ENCODE results near the gene ASB18. TPM values are rescaled to one million over a fixed set of nuclear protein-coding genes. Genes with fewer than 3 reads are reported as not detected.

Gene ASB18
- polyA plus RNA-seq, 12 donors, result 3.3 to 13.4 (median 8.8) TPM; not detected in 1

DNA sequence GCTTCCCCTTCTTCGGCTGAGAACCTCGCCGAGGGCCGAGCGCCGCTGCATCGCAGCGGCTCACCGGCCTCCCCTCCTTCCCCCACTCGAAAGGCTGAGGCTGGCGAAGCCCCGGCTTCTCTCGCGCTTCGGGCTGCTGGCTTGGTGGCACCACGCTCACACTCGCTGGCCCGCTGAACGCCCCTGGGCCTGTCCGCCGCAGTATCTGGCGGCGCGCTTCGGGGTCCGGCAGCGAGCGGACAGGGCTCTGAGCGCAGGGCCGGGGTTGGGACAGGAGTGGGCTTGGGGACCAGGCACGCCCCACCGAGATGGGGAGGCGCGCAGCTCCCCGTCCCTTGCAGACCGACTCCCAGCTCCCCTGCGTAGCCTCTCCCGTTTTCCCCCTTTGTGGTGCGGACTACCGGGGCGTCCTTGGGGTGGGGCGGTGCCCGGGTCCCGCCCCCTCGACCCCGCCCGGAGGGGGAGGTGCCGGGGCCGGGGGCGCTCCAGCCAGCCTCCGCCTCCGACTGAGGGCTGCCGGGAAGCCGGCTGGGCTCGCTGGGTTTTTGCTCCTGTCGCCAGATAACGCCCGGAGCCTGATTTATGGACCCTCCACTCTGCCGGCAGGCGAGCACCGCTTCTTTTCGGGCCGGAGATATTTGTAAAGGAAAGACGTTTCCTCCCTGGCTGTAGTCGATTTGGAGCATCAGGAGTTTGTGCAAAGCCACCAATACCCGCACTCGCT lies 99.8 kb downstream of the ASB18 start:
- no peak for DNase-seq

DNA sequence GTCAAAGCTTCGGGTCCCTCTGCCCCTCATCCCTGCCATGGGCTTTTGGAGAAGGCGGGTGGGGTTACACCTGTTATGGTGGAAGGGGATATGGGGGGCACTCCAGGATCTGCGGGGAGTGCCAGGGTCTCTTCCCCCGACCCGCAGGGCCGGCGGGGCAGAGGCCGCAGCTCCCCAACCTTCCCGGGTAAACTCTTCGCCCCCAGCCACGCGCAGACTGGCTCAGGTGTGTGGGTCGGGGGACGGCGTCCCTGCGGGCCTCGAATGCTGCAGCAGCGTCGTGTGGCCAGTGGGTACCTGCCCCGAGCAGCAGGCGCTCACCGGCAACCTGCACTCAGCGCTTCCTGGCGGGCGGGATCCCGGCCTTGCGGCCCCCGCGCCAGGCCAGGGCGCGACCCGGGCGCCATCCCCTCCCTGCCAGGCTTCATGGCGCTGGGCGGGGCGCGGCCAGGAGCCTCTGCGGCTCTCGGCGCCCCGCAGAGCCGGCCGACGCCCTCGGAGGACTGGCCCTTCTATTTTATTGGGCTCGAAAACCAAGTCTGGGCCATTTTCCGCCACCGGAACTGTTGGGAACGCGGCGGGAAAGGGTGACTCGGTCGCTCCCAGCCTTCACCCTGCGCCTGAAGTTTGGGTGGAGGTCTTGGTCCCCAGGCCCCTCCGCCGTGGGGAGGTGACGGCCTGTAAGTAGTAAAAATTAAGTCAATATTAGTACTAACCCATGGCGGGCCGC lies 100.6 kb downstream of the ASB18 start:
- DNase-seq, result no peak

DNA sequence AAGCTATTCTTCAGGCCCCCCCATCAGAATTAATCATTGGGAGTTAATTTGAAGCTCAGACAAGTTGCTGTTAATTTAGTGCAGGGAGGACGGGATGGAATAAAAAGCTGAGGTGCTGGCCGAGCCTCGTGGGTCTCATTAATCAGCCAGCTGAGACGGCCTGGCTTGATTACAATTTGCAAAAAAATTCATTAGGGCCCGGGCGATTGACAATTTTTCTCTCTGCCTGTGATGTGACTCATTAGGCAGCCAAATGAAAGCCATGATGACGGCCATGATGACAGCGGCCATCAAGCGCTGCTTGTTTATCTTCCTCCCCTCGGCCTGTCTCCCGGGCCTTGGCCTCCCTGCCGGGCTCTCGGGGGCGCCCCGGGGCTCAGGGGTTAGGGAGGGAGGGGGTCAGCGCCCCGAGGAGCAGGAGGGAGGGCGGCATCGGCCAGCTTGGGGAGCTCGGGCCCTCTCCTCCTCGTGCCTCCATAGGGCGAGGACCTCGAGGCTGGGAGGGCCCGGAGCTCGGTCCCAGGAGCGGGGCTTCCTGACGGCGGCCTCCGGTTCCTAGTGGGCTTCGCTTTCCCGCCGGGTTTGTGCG lies 101.2 kb downstream of the ASB18 start:
- DNase-seq, result no peak

DNA sequence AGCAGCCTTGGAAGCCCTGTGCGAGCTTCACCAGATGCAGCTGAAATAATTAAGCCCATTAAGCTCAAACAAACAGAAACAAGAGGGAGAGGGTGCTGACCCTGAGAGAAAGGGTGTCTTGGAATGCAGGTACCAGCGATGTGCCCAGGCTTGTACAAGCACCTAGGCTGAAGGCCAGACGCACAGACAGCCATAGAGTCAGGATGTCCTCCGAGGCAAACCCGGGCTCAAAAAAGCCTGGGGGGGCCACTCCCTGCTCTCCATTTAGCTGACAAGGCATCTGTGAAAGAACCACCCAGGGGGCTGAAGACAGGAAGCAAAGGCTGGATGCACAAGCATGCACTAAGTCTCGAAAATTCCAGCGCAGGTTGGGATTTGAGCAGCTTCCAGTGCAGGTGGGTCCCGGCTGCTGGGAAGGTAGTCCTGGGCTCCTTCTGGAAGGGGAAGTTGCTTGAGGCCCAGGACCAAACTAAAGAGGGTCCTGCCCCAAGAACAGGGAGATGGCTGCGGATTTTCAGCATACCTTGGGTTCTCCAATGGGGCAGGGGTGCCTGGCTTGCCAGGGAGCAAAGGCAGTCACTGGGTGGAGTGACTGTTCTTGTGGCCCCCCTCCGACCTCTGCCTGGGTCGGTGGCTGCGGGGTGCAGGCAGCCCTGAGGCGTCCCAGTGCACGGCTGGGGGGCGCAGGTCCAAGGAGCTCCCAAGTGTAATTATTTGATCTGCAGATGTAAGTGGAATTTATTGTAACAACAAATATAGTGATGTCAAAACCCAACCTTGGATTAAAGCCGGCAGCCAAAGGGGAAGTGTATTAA lies 102.0 kb downstream of the ASB18 start:
- no peak for DNase-seq

DNA sequence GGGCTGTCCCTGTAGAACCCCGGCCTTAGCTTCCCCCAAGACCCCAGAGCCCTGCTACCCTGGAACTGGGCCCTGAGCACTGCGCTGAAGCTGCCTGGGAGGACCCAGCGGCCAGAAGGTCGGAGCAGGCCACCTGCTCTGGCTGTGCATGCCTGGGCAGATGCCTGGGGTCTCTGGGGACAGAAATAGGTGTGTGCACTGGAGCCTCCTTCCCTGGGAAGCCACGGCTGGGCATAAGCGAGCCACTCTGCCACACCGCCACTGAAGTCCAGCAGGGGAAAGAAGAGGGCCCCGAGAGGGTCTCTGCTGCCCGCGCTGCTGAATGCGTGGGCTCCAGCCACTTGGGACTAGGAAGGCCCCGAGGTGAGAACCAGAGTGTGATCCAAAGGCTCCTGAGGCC lies 102.7 kb downstream of the ASB18 start:
- no peak for DNase-seq

DNA sequence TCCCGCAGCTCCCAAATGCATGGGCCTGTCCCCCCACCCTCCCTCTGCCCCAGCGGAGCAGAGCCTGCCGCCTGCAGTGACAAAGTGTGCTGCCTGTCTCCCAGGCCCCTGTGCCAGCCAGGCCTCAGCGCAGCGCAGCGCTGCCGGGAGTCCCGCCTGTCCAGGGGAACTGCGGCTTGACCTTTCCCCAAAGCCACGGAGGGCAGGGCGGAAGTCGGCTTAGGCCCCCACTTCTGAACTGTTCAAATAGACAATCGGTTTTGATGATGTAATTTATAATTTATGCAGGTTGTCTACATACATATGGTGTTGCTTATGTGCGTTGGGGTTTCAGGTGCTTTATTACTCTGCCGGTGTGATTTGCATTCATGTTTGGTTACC lies 103.1 kb downstream of the ASB18 start:
- no peak for DNase-seq

DNA sequence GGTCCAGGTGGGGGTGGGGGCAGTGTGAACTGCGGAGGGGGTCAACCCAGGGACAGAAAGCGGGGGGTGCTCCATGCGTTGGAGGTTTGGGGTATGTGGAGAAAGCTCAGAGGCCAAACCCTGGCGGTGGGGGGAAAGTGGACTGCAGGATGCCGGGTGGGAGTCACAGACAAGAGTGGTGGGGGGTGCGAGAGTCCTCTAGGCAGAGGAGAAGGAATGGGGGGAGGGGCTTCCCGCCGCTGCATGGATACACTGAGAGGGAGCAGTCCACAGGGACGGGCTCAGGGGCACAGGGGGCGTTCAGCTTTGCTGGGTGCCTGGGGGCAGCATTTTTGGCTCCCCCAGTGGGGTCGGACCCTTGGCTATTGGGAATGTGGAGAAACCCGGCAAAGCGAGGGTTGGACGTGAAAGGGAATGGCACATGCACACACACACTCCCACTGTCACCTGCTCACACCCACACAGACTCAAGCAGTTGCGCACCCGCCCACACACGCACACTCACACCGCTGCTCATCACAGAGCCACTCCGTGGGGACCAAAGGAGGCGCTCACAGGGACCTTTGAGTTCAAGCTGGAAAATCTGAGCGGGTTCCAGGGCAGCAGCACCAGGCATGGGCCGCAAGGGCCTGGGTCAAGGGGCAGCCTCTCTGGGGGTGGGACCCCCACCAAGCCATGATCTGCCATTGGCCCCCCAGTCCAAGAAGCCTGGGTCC lies 103.7 kb downstream of the ASB18 start:
- DNase-seq, result no peak

DNA sequence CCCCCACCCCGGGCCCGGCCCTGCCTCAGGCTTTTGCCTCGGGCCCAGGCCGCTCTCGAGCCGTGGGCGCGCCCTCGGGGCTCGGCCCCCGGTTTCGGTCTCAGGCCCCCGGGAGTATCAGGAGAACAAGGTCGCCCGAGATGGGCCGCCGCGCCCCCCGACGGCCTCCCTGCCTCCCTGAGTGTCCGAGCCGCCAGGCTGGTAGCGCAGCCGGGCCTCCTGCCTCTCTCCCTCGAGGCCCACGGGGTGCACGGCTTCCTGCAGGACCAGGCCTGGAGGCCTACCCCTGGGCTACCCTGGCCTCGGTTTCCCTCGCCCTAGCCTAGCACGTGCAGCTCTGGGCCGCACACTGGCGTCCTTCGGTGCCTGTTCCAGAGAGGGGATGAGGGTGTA lies 104.4 kb downstream of the ASB18 start:
- no peak for DNase-seq

DNA sequence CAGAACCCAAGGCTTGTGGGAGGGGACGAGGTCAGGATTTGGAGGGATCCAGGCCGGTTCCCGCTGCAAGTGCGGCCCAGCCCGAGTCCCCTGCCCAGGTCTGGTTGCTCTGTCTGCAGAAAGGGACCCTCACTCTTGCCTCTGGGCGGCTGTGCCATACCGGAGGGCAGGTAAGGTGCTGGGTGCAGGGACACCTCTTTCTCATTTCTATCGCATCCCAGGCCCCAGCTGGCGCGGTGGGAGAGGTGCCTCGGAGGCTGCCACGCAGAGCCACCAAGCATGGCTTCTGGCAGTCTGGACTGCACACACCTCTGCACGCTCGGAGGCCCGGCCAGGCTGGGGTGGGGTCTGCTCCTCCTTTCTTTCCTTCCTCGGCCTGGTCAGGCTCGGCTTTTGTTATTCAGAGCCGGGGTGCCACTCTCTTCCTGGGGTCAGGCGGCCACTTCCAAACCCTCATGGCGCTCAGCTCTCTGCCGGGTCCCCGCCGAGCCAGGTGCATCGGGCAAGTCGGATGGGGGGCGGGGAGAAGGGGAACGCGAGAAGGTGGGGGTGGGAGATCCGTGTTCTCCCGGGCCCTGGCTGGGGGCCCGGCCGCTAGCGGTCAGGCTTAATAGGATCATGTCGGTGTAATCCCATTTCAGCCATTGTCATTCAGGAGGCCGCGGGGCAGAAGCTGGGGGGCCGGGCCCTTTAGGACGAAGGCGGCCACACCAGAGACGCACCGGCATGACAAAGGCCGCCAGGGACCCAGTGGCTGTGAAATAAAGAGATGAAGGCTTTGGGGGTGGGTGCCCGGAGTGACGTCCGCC lies 105.0 kb downstream of the ASB18 start:
- no peak for DNase-seq

DNA sequence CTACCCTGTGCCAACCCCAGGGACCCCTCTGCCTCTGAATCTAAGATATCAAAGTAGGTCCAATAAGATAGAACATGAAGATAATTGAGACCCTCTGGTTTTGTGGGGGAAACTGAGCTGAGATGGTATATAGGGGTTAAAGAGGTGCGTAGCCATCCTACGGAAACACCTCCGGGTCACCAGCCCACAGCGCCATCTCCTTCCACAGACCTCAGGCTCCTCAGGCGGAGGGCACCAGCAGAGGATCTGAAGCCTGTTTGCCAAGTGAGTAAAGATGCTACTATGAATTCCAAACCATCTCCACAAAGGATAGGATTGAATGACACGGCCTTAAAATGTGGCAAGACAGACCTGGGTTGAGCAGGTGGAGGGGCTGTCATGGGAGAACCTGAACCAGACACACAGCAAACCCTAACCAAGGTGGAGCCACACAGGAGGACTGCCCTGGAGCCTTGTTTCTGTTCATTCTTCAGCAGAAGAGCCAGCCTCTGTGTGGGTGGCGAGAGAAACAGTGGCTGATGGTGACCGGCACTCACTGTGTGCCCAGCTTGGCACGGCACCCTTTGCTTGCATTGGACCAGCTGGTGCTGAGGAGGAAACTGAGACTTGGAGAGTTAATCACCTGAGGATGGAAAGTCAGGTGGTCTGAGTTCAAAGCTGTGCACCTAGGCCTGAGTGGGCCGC lies 106.2 kb downstream of the ASB18 start:
- no peak for DNase-seq

DNA sequence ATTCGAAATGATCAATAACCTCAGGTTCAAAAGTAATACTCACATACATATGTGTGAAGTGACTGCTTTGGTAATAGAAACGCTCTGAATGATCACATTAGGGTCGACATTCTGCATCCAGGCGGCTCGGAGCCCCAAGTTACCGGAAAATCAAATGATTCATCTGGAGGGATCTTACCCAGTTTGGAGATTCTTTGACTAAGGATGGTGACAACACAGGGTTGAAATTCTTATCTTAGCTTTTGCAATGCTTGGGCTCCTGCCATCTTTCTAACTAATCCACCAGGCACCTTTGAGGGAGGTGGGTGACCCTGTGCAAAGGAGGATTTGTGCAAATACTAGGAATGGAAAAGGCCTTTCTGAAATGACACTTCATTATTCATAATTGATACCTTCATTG lies 106.8 kb downstream of the ASB18 start:
- DNase-seq, result no peak

DNA sequence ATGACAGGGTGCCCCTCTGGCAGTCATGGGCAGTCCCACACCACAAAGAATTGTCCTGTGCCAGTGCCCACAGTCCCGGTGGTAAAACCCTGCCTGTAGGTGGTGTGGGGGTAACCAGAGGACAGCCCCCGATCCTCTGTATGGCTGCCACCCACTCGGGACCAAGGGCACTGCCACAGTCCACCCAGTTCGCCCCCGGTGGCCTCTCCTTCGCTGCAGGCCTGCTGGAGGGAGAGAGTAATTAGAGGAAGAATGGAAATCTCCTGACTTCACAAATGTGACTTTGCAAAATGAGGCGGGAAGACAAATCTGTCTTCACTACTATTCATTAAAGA lies 107.4 kb downstream of the ASB18 start:
- no peak for DNase-seq

DNA sequence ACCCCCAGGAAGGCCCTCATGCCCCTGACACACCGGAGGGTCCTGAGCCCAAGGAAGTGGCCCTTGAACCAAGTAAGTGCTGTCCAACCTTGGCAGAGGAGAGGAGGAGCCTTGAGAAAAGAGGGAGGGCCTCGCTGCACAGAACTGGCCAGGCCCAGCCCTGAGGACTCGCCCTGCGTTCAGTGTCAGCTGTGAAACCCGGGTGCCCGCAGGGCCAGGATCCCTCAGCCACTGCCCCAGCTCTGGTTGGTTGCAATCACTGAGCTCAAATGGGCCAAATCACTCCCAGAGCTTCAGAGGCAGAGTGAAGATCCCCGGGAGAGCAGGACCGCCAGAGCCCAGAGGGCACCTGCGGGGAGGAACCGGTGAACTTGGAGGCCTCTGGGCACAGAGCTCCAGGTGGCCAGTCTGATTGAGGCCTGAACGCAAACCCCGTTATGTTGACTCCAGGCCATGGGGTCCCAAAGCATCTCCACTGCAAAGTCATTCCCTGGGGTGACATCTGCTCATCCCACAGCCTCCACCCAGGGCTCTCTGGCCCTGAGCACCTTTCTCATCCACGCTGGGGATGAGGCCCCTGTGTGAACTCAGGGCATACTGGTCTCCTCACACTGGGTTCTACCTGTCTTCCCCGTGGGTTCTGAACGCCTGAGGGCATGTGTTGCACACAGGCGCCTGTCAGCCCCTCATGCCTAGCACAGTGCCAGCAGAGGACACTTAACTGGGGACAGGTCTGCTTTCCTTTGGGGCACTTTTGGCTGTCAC lies 107.9 kb downstream of the ASB18 start:
- DNase-seq, result no peak

DNA sequence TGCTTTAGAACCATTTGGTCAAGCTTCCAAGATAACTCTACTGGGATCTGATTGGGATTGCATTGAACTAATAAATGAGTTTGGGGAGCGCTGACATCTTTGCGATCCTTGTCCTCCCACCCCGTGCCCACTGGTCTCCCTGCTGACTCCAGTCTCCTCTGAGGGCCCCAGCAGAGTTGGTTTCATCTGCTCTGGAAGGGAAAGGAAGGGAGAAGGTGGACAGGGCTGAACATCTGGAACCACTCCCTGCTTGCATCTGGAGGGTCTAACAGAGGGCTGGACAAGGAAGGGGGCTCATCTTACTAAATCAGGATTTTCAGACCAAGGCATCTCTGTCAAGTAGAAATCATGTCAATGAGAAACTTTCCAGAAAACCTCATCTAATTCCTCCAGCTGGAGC lies 108.8 kb downstream of the ASB18 start:
- no peak for DNase-seq

DNA sequence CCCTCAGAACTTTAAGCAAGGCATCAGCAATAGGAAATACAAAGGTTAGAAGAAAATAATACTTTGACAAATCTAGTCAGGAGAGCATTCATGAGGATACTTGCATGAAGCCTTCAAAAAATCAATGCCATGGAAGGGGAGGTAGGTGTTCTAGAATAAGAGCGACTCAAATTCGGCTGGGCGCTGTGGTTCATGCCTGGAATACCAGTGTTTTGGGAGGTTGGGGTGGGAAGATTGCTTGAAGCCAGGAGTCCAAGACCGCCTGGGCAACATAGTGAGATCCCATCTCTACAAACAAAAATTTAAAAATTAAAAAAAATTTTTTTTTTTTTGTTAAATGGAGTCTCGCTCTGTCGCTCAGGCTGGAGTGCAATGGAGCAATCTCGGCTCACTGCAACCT lies 117.8 kb downstream of the ASB18 start:
- DNase-seq, result no peak

DNA sequence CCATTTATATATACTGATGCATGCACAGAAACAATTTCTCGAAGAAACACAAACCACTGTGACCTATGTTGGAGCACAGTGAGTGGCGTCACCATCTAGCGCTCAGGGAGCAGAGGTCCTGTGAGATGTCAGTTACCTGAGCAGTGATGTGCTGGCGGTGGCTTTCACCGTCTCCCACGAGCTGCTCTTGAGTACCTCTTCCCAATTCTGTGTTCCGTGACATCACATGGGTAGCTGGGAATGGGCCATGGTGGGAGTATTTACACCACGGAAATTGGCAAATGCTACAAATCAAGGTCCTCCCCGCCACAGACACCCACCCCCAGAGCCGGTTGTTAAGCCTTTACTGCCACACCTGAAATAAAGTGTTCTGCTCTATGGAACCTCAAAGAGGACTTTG lies 120.4 kb downstream of the ASB18 start:
- DNase-seq, result no peak
